Astrocyte (in vitro differentiated cells and primary cell): ENCODE measurements around the gene ELMO1.

Source experiments
- EZH2 ChIP-seq: IDR thresholded peaks from 2 replicates; pipeline ENCODE4 v1.6.1; 2012; ENCODE audit warnings: mild to moderate bottlenecking, low read length, inconsistent platforms; ENCODE audit not compliant: insufficient read depth
- TF ChIP-seq, protein P1 (sequence below): IDR thresholded peaks from 2 replicates; pipeline ENCODE4 v1.5.1; 2011; ENCODE audit warnings: low read depth, mild to moderate bottlenecking, inconsistent platforms, low read length, moderate library complexity; ENCODE audit not compliant: insufficient read depth

- TF ChIP-seq, protein P1, sequence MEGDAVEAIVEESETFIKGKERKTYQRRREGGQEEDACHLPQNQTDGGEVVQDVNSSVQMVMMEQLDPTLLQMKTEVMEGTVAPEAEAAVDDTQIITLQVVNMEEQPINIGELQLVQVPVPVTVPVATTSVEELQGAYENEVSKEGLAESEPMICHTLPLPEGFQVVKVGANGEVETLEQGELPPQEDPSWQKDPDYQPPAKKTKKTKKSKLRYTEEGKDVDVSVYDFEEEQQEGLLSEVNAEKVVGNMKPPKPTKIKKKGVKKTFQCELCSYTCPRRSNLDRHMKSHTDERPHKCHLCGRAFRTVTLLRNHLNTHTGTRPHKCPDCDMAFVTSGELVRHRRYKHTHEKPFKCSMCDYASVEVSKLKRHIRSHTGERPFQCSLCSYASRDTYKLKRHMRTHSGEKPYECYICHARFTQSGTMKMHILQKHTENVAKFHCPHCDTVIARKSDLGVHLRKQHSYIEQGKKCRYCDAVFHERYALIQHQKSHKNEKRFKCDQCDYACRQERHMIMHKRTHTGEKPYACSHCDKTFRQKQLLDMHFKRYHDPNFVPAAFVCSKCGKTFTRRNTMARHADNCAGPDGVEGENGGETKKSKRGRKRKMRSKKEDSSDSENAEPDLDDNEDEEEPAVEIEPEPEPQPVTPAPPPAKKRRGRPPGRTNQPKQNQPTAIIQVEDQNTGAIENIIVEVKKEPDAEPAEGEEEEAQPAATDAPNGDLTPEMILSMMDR: no peak
- no peak for TF ChIP-seq EZH2
Observed at GRCh38 chr7:37085600-37085999, 363.1 kb downstream of the ELMO1 start.
